GM18907 (cell line): ENCODE results near the gene ADCY5.
A peak's percentile ranks its signal among the peaks of the same experiment; 100 is the strongest.

Experiments
- ATAC-seq: cut with Tn5 transposase; IDR thresholded peaks from one replicate; pipeline ENCODE4 v1.9.1; 2021; ENCODE audit warnings: mild to moderate bottlenecking, moderate library complexity; ENCODE audit not compliant: unreplicated experiment

The ADCY5 gene

DNA sequence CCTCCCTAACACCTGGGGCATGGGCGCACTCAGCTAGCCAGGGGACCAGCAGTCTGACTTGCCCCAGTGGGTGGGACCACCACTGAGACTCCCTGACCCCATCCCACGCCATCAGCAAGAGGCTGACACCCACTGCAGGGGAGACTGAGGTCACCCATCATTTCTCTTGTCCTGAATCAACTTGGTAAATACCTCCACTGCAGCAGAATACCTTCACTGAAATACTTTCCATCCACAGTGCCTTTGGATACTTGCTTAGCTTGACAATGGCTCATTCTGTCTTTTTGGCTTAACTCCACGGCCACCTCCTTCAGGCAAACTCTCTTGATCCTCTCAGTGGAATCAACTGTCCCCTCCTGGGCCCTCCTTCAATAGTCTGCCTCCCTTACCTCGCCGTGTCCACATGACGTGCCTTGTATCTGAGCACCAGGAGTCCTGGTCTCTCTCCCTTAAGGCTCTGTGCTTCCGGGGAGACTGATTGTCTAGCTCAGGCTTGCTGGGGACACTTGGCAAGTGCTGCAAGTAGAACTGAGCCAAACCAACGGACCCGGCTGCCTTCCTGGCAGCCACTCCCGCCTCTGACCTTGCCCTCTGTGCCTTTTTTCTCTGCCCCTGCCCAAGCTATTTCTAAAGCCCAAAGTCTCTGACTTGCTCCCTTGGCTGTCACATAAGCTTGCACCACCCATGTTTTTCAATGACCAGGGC, 119.1 kb downstream of the ADCY5 start:
- no peak for ATAC-seq

- ATAC-seq: peak; percentile 63
Measured at GRCh38 chr3:123328851-123329635, 119.8 kb downstream of the ADCY5 start.

DNA sequence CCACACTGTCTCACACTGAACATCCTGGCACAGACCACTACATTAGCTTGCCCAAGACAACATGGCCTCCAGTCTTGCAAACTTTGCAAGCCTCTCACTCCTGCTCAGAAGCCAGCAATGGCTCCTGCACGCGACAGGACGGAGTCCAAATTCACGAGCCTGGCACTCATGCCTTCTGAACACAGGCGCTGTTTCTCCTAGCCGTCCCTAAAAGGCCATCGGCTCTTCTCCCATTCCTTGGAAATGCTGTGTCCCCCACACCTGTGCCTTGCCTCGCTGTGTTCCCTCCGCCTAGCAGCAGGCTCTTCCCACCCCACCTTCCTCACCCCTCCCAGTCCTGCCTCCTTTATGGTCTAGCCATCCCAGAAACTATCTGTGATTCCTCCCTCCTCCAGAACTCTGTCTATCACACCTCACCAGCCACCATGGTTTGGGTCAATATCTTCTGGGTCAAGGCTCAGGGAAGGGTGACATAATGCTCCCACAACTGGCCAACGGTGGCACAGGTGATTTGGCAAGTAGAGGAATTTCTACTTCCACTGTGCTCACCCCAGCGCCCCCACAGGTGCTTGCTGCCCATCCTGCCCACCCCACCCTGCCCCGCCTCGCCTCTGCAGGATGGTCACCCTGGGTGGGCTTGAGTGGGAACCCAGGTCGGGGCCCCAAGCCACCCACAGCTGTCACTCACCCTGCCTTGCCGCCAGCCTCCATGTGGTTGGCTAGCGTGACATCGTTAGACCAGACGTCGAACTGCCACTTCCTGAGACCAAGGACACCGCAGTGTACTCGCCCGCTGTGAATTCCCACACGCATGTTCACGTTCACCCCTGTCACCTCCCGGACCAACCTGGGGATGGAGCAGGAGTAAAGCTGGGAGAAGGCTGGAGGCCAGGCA, 120.7 kb downstream of the ADCY5 start:
- ATAC-seq: no peak

GRCh38 chr3:123327480-123327879, 121.4 kb downstream of the ADCY5 start:
- no peak for ATAC-seq

GRCh38 chr3:123326531-123326930, 122.4 kb downstream of the ADCY5 start:
- no peak for ATAC-seq

DNA sequence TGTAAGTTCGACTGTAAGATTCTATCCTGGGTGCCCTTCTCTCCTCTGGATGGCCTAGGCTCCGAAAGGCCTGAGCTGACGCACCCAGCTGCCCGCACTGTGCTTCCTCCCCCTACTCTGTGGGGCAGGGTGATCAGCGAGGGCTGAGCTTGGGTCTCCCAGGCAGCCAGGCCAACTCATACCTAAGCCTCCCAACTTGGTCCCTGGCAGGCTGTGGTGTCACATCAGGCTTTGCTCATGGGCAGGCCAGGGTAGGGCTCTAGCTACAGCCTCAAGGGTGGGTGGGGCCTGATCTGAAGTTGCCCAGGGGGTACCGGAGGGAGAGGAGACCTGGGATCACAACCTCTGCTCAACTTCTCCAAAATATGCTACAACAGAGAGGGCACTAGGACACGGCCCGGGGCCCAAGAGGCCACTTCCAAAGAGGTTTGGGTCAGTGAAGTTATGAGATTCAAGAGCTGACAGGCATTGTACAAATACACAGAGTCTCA, 123.1 kb downstream of the ADCY5 start:
- ATAC-seq: no peak

DNA sequence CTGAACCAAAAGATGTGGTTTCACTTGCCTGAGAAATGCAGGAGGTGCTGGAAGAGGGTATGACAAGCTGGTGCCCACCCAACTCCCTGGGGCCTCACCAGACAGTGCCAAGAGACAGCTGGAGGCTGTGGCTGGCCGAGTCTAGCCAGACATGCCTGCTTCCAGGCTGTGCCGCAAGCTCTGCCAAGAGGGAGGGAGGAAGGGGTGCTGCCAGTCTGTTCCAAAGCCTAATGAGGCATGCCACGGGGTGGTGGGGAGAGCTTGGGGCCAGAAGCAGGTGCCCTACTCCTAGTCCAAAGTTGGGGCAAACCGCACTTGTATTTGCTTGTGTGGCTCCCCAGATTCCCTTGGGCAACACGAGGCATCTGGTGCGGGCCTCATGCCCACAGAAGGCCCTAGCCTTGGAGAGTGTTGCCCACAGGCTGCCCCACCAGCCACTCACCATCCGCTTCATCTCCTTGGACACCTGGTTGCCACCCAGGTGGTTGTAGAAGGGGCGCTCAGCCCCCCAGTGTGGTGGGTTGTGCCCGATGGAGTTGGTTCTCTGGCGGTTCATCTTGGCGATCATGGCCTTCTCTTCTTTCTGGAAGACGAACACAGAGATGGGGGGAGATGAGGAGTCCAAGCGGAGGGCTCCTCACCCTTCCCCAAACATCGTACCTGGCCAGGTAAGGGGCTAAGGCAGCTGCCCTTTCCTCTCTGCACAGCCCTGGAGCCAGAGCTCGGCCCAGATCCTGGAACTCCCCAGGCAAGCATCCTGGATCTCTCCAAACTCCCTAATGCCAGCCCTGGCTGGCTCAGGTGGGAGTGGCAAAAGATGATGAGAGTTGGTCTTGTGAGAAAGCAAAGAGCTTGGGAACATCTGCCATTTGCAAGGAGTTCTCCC, 123.8 kb downstream of the ADCY5 start:
- no peak for ATAC-seq

DNA sequence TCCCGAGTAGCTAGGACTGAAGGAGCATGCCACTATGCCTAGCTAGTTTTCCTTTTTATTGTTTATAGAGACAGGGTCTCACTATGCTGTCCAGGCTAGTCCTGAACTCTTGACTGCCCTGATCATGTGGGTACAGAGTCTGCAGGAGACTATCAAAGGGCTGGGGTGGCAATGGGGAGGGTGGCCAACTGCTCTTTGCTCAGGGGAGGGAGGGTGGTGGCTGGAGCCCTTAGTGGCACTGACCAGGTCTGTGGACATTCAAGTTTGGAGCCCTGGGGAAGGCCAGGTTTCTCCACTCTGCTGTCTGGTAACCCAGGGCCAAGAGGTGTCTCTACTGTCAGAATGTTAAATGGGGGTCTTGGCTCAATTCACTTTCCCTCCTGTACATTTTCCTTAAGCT, 125.1 kb downstream of the ADCY5 start:
- ATAC-seq: no peak

DNA sequence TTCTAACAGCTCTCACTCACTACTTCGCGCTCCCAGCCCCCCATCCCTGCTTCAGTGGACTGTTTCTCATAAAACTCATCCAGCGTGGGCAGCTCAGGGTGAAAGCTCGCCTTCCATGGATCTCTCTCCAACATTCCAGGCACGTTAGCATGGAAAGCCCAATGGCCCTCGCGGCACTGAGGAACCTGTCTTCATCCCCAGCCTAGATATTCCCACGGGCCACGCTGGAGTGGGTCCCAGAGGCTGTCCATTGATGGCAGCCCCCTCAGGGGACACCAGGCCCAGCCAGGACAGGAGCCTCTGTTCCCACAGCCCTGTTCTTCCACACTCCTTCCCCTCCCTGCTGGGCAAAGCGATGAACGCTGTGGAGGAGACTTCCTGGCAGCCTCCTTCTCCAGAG, 126.0 kb downstream of the ADCY5 start:
- no peak for ATAC-seq

DNA sequence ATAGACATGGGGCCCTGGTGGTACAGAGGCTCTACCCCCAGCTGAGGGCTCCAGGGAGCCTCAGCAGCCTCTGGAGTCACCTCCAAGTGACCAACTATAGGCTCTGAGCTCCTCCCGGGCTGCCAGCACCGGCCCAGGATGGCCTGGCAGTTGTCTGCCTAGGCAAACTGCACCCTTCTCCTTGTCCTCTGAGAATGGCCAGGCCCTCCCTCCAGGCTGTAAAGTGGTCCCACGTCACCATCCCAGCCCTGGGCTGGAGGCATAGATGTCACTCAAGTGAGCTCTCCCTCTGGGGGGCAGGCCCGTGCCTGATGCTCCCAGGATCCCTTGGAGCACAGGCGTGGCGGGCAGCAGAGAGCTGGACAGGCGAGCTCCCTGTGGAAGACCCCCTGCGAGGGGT, 127.1 kb downstream of the ADCY5 start:
- ATAC-seq: no peak

- no peak for ATAC-seq
Measured at GRCh38 chr3:123320221-123320620, 128.7 kb downstream of the ADCY5 start.

- no peak for ATAC-seq
Measured at GRCh38 chr3:123319760-123320159, 129.1 kb downstream of the ADCY5 start.

DNA sequence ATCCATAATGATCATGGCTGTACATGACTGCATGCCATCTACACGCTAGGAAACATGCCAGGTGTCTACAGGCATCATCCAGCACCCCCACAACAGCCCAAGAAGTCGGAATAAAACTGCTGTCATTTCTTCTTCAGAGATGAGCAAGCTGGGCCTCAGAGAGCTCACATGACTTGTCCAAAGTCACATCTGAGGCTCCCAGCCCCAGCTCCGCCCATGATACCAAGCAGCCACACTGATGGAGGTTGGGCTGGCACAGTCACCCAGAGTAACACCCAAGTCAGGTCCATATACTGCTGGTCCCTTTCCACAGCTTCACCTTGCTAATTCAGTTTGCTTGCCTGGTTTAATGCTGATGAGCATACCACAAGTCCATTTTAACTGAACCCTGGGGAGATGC, 130.5 kb downstream of the ADCY5 start:
- no peak for ATAC-seq

DNA sequence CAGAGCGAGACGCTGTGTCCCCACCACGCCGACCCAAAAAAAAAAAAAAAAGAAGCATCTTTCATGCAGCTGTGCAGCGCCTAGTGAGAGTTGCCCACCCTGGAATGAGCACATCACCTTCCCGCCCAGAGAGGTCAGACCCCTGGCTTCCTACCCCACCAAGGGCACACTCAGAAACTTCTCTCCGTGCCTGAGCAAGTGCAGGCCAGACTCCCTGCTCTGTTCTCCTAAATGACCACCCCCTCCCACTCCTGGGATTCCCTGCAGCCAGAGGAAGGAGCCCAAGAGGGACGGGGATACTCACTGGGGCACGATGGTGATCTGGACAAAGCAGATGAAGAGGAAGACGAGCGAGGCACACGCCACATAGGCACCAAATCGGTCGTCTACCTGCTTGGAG, 131.2 kb downstream of the ADCY5 start:
- ATAC-seq: no peak

- ATAC-seq: no peak
Measured at GRCh38 chr3:123315271-123315595, 133.7 kb downstream of the ADCY5 start.

DNA sequence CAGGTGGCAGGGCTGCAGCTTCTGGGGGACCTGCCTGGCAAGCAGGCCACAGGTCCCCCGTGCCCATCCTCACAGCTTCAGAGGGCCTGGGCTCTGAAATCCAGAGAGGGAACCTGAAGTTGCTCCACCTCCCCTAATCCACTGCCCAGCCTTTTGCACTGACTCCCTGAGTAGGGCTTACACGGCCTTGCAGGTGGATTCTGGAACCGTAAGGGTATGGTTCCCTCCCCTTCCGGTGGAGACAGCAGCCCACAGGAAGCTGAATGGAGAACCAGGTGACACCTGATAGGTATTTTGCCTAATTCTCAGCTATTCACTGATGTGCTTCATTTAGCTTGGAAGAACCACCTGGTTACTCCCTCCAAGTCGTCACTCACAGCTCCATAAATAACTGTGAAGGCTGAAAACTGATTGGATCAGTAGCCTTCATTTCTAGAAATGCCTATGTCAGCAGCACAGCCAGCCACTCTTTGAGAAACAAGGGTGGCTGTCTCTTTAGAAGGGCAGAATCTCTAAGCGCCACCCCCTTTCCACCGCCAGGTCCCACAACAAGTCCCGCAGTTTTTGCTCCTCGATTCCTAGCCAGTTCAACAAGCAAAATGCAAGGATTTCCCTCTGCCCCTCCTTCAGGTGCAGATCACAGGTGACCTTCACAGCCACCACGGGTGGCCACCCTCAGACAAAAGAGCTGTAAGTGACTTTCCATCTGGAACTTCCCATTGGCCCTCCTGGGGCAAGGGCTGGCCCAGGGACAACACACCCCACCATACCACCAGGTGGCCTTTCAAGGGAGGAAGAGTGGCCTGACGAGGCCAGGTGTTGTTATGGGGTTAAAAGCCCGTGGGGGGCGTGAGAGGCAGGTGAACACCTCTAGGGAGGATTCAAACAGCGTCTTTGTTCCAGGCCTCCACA, 134.3 kb downstream of the ADCY5 start:
- ATAC-seq: no peak

DNA sequence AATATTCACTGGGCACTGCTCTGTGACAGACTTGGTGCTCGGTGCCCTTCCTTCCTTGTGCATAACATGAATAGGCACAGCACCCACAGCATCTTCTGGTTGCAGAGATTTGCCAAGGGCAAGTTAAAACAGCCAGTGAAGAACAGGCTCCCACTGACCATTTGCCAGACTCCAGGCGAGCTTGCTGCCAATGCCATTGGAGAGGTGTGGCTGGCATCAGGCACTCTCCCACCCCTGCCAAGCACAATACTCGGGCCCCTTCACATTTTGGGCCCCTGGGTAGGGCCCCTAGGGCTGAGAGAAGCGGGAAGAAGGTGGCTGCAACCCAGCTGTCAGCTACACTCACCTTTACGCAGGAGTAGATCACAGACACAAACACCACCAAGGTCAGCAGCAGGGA, 135.0 kb downstream of the ADCY5 start:
- no peak for ATAC-seq

- ATAC-seq: no peak
Measured at GRCh38 chr3:123312331-123313265, 136.3 kb downstream of the ADCY5 start.
